HL-60 (cell line): ENCODE results near the gene WDR5B.

Source experiments
- GABPA ChIP-seq: IDR thresholded peaks from 2 replicates; pipeline ENCODE4 v1.6.1; 2012; ENCODE audit warnings: low read depth
- POLR2AphosphoS5 ChIP-seq: IDR thresholded peaks from 2 replicates; pipeline ENCODE4 v1.6.1; 2012; ENCODE audit warnings: low read depth
- TF ChIP-seq, protein P1 (sequence below): IDR thresholded peaks from one replicate; pipeline ENCODE4 v1.5.1; 2011; ENCODE audit warnings: low read length, control low read depth, inconsistent platforms; ENCODE audit not compliant: insufficient read depth
- TF ChIP-seq, protein P2 (sequence below): IDR thresholded peaks from 2 replicates; pipeline ENCODE4 v1.6.1; 2012; ENCODE audit warnings: low read depth; ENCODE audit not compliant: insufficient replicate concordance

GRCh38 chr3:122421101-122421500, 5.2 kb upstream of the WDR5B start:
- TF ChIP-seq, protein P1, sequence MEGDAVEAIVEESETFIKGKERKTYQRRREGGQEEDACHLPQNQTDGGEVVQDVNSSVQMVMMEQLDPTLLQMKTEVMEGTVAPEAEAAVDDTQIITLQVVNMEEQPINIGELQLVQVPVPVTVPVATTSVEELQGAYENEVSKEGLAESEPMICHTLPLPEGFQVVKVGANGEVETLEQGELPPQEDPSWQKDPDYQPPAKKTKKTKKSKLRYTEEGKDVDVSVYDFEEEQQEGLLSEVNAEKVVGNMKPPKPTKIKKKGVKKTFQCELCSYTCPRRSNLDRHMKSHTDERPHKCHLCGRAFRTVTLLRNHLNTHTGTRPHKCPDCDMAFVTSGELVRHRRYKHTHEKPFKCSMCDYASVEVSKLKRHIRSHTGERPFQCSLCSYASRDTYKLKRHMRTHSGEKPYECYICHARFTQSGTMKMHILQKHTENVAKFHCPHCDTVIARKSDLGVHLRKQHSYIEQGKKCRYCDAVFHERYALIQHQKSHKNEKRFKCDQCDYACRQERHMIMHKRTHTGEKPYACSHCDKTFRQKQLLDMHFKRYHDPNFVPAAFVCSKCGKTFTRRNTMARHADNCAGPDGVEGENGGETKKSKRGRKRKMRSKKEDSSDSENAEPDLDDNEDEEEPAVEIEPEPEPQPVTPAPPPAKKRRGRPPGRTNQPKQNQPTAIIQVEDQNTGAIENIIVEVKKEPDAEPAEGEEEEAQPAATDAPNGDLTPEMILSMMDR = no peak
- no peak for TF ChIP-seq POLR2AphosphoS5
- TF ChIP-seq, protein P2, sequence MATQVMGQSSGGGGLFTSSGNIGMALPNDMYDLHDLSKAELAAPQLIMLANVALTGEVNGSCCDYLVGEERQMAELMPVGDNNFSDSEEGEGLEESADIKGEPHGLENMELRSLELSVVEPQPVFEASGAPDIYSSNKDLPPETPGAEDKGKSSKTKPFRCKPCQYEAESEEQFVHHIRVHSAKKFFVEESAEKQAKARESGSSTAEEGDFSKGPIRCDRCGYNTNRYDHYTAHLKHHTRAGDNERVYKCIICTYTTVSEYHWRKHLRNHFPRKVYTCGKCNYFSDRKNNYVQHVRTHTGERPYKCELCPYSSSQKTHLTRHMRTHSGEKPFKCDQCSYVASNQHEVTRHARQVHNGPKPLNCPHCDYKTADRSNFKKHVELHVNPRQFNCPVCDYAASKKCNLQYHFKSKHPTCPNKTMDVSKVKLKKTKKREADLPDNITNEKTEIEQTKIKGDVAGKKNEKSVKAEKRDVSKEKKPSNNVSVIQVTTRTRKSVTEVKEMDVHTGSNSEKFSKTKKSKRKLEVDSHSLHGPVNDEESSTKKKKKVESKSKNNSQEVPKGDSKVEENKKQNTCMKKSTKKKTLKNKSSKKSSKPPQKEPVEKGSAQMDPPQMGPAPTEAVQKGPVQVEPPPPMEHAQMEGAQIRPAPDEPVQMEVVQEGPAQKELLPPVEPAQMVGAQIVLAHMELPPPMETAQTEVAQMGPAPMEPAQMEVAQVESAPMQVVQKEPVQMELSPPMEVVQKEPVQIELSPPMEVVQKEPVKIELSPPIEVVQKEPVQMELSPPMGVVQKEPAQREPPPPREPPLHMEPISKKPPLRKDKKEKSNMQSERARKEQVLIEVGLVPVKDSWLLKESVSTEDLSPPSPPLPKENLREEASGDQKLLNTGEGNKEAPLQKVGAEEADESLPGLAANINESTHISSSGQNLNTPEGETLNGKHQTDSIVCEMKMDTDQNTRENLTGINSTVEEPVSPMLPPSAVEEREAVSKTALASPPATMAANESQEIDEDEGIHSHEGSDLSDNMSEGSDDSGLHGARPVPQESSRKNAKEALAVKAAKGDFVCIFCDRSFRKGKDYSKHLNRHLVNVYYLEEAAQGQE = no peak
- TF ChIP-seq GABPA = no peak
